GM11168 (cell line): ENCODE results near the gene PACRGL.

Source experiments
- in situ Hi-C: fragments of 300-500 bp; cut with MboI; formaldehyde crosslinking; loops from one replicate; pipeline ENCODE4 v1.12.0; 2022; ENCODE audit warnings: low sequenced_read_pairs; ENCODE audit not compliant: unreplicated experiment

Gene PACRGL

GRCh38 chr4:20700007-20700761, at the start of gene PACRGL:
TSS of gene PACRGL (plus strand) at chr4:20700458. CDS start at chr4:20704482, 4,024 bp downstream.
- in situ Hi-C loops, result no loop called here

GRCh38 chr4:20652226-20652885, 47.9 kb upstream of the PACRGL start:
- in situ Hi-C loops, result no loop called here

- in situ Hi-C loops, result no loop called here
These were observed 41.8 kb upstream of the PACRGL start for GRCh38 chr4:20658456-20658855.

GRCh38 chr4:20662851-20663250, 37.4 kb upstream of the PACRGL start:
- in situ Hi-C loops, result no loop called here

- in situ Hi-C loops, result no loop called here
These were observed 34.0 kb upstream of the PACRGL start for GRCh38 chr4:20666012-20666860.

GRCh38 chr4:20672262-20672661, 28.0 kb upstream of the PACRGL start:
- in situ Hi-C loops, result no loop called here

GRCh38 chr4:20675786-20676185, 24.5 kb upstream of the PACRGL start:
- in situ Hi-C loops, result no loop called here

- in situ Hi-C loops, result no loop called here
These were observed 23.6 kb upstream of the PACRGL start for GRCh38 chr4:20676501-20677197.

GRCh38 chr4:20678400-20678799, 21.9 kb upstream of the PACRGL start:
- in situ Hi-C loops, result no loop called here

- in situ Hi-C loops, result no loop called here
These were observed 20.3 kb upstream of the PACRGL start for GRCh38 chr4:20679951-20680350.

- in situ Hi-C loops, result no loop called here
These were observed 19.5 kb upstream of the PACRGL start for GRCh38 chr4:20680736-20681135.

GRCh38 chr4:20681271-20681670, 19.0 kb upstream of the PACRGL start:
- in situ Hi-C loops, result no loop called here

GRCh38 chr4:20682853-20683252, 17.4 kb upstream of the PACRGL start:
- in situ Hi-C loops, result no loop called here

- in situ Hi-C loops, result no loop called here
These were observed 16.5 kb upstream of the PACRGL start for GRCh38 chr4:20683766-20684165.

GRCh38 chr4:20684852-20685763, 15.2 kb upstream of the PACRGL start:
- in situ Hi-C loops, result loop anchor here (5.0 kb wide), 1 partner anchor 263 kb away; no protein-coding TSS in a partner anchor

GRCh38 chr4:20687864-20688263, 12.4 kb upstream of the PACRGL start:
- in situ Hi-C loops, result loop anchor here (5.0 kb wide), 1 partner anchor 266 kb away; no protein-coding TSS in a partner anchor

GRCh38 chr4:20696815-20697214, 3.4 kb upstream of the PACRGL start:
- in situ Hi-C loops, result no loop called here

- in situ Hi-C loops, result no loop called here
These were observed 1.9 kb upstream of the PACRGL start for GRCh38 chr4:20698382-20698781.

- in situ Hi-C loops, result no loop called here
These were observed 1.4 kb upstream of the PACRGL start for GRCh38 chr4:20698820-20699219.
